COLO829 (cell line): Measurements from ENCODE around the gene OXSR1.
"Not testable (repeated sequence)": the region's sequence is repeated elsewhere in the genome, so short reads cannot be mapped to it uniquely, and the experiment has no call there.

Experiments used
- DNase-seq: peaks from one replicate; pipeline ENCODE4 v3.0.0; 2012; ENCODE audit warnings: low spot score

Gene OXSR1

DNA sequence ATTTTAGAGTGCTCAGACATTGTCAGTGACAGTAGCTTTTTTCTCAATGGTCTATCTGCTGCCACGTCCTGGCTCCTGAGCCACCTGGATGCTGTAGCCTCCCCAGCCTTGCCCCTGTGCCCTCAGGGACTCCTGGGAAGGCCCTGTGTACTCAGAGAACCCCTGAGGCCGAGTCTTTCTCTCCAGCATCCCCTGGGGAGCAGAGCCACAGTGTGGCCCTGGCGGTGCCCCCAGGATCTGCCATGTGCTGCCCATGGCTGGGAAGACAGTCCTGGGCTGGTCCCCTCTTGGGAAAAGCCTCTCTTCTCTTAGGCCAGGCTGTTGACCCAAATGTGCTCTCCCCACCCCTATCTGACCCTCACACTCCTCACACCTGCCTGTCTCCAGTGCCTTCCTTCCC, 21.8 kb upstream of the OXSR1 start:
- no peak for DNase-seq

DNA sequence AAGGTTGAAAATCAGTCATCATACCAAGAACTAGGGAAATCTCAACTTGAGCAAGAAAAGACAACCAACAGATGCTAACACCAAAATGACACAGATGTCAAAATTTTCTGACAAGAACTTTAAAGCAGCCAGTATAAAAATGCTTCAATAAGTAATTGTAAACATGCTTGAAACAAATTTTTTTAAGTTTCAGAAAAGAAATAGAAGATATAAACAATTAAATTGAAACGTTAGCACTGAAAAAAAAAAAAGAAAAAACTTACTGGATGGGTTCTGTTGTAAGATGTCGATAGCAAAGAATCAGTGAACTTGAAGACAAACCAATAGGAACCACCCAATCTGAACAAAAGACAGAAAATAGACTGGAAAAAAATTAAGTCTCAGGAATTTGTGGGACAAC, 18.8 kb upstream of the OXSR1 start:
- DNase-seq: no peak

DNA sequence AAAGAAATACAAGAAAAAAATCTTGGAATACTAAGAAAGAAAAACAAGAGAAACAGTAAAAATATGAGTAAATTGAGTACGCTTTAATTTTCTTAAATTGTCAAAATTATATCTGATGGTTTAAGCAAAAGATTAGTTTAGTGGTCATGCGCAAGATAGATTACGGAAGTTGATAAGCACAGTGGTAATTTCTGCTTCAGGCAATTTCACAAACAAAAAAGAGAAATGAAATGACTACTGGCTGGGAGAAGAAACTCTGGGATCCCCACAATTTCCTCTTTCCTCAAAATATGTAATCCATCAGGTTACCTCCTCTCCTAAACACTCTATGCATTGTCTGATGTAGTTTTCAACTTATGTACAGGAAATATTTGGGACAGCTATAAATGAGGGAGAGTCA, 17.9 kb upstream of the OXSR1 start:
- no peak for DNase-seq

DNA sequence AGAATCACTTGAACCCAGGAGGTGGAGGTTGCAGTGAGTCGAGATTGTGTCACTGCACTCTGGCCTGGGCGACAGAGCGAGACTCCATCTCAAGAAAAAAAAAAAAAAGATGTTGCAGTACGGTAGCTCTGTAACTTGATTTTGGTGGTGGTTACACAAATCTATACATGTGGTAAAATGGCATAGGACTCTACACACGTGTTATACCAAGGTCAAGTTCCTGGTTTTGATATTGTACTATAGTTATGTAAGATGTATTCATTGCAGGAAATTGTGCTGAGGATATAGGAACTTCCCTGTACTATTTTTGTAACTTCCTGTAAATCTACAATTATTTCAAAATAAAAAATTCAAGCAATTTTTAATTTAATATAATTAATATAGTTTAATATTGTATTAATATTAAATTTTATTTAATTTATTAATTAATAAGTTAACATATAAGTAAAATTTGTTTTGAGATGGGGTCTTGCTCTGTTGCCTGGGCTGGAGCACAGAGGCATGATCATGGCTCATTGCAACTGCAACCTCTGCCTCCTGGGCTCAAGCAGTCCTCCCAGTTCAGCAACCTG, 16.9 kb upstream of the OXSR1 start:
- no peak for DNase-seq

DNA sequence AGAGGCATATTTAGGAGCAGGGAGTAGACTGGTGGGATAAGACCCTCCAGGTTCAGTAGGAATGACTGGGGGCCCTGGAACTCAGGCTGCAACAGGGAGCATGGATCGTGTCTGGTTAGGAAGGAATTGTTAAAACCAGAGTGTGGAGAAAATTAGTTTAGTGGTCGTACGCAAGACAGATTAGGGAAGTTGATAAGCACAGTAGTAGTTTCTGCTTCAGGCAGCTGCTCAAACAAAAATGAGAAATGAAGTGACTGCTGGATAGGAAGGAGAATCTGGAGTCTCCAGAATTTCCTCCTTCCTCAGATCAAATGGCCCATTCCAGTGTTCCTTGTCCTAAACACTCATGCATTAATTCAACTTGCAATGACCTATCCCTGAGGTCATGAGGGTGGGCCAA, 15.6 kb upstream of the OXSR1 start:
- no peak for DNase-seq

DNA sequence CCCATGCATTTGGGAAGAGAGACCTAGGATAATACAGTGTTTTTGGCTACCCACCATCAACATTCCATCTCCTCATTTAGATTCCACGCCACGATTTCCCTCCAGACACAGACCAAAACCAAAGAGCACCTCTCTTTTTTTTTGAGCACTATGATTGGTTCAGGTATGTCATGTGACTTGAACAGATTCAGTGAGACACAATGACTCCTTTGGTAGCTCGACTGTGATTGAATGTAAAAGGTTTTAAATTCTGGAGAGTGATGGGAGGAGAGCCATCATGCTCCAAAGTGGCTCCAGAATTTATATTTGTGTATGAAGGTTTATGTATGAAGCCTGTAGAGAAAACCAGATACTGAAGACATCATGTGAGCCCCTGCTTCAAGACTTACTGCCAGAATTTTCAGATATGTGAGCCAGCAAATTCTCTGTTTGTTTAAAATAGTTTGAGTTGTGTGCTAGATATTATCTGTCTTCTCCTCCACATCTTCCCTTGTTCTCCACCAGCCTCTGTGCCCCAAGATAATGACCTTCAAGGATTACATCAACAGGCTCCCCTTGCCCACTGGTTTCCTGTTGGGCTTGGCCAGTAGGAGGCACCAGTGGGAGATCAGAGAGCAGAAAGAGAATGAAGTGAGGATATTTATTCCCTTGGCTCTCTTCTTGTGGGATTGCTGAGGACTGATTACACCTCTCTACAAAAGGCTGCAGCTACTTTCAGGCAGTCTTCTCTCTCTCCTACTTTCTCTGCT, 14.4 kb upstream of the OXSR1 start:
- no peak for DNase-seq

DNA sequence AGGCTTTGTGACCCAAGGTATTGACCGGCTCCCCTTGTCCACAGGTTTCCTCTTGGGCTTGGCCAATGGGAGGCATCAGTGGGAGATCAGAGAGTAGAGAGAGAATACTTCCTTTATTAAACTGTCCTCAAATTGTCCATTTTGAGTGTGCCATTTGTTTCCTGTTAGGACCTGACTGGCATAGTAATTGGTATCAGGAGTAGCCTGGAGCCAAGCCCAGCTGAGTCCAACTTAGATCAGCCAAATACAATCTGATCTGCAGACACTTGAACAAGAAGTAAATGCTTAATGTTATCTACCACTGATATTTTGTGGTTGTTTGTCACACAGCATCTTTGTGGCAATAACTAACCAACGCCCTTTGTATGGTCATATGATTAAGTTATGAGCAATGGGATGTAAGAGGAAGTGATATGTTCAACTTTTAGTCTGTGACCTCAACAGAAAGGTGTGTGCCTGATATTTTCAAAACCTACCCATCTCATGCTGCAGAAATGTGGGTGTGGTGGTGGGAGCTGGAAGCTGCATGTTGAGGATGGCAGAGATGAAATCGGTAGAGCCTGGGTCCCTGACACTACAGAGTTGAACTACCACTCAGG, 13.6 kb upstream of the OXSR1 start:
- no peak for DNase-seq

DNA sequence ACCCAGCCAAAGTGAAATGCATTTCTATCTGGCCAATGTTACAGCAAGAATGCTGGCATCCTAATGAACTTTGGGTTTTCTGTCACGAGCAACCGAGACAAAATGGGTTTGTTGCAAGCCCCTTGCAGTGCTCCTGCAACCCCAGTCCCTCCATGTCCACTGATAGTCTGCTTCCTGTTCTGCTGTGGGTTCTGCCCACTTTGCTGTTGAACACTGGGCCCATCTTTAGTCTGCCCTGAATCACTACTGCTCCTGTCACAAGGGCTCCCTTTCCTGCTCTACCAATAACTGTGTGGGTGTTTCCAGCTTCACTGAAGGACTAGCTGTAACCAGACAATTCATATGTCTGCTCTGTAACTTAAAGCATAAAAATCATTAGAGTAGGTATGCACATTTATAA, 12.7 kb upstream of the OXSR1 start:
- DNase-seq: no peak

DNA sequence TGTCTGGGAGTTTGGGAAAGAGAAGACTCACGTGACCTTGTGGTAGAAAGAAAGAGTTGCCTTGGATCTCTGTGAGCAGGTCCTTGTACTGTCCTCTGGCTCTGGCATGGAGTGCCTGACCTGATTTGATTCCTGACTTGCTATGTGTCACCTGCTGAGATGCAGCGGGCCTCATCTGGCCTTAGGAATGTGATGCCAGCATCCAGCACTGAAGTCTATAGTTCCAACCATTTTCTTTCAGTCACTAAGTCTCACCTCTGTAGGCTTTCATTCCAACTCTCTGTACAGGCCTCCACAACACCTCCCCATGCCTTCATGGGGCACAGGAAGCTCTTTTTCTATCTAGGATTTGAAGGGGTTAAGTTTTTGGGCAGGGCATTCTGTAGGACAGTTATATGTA, 12.1 kb upstream of the OXSR1 start:
- DNase-seq: no peak

DNA sequence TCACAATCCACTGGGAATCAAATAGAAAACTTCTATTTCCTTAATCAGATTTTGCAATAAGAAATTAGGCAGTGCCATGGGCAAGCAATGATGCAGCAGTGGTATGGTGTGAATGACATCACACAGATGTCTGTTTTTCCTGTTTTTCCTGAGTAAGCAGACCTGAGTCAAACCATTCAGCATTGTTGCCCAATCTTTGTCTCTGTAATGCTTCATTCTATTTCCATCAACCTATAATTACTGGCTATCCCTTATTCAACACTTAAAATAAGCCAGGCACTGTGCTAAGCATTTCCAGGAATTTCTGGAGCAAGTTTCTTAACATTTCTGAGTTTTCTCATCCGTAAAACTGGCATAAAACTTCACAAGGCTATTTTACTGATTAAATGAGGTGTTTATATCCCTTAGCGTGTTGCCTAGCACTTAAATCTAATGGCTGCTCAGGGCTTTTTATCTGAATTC, 11.3 kb upstream of the OXSR1 start:
- no peak for DNase-seq

DNA sequence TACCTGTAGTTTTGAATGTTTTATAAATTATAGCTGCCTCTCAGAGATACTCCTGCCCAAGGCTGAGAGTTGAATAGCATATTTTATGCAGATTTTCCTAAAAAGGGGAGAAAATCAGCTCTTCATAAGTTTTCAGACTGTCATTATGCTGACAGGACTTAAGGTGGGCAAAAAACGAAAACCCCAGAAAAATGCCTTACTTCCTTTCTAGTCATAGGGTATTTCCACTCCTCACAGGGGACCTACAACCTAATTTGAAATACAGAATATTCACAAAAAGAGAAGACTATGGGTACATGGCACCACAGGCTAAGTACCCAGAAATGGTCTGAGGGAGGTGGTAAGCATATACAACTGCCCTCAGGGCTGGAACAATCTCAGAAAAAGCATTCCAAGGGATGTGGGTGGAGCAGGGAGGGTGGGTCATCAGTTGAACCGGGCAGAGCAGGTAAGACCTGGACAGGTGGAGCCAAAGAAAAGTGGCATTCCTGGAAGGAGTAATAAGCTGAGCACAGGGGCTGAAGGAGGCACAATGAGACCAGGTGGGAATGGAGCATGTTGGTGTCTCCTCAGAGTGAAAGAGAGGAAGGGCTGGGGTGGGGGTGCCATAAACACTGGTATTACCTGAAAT, 10.6 kb upstream of the OXSR1 start:
- DNase-seq: no peak

DNA sequence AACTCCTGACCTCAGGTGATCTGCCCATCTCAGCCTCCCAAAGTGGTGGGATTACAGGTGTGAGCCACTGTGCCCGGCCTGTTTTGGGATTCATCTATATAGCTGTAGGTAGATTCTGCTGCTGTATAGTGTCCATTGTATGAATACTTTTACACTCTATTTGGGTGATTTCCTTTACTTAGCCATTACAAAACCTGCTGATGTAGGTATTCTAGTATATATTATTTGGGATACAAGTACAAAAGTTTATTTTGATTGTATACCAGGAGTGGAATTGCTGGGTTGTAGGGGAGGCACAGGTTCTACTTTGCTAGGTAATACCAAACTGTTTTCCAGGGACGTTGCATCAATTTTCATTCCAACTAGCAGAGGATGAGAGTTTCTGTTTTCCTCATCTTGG, 9.5 kb upstream of the OXSR1 start:
- DNase-seq: no peak

DNA sequence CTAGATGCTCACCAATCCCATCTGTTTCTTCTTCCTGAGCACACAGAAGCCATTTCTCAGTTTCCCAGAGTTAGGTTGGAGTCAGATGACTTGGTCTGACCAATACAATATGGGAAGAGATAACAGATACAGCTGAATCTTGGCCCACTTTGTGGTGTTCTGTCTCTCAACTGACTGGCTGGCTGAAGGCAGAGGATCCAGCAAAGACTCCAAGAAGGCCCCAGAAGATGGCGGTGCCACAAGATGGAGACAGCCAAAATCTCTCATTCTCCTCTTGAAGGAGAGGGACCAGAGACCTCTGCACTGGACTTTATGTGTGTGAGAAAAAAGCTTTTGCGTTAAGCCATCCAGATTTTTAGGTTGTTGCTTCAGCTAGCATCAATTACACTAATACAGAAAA, 8.2 kb upstream of the OXSR1 start:
- DNase-seq: no peak

DNA sequence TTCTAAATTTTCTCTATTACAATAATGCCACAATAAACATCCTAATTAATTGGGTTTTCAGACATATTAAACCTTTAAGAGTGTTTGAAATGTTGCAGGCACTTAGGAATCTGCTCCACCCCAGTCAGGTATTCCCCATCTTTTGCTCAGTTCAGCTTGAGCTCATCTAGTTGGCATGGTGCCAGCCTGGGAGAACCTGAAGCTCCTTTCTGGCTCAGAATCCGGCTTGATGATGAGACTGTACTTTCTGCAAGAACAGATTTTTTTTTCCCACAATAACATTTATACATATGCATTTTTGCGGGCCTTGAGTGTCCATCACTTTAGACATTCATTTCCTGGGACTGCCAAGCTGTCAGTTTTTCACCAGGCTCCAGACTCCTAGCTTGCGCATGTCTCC, 7.7 kb upstream of the OXSR1 start:
- no peak for DNase-seq

DNA sequence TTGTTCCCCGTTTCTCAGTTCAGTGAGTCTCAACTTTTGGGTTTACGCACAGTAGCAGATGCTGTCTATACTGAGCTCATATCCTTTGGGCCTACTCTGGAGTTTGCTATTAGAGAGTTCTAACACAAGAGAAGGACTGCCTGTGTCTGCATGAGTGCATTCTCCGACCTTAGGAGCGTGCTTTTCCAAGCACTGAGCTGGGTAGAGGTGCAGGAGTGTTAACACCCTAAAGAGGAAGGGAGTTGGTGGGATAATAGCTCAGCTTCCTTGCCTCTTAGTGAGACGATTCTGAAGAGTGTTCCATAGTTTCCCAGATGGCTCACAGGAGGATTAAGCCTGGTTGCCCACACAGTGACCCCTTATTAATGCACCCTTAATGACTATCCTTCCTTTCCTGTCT, 6.9 kb upstream of the OXSR1 start:
- DNase-seq: no peak

DNA sequence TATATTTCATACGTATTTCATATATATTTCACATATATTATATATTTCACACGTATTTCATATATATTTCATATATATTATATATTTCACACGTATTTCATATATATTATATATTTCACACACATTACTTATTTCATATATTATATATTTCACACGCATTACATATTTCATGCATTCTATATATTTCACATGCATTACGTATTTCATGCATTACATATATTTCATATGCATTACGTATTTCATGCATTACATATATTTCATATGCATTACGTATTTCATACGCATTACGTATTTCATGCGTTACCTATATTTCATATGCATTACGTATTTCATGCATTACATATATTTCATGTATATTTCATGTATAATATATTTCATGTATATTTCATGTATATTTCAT, 4.6 kb upstream of the OXSR1 start:
- DNase-seq: not testable (repeated sequence)

DNA sequence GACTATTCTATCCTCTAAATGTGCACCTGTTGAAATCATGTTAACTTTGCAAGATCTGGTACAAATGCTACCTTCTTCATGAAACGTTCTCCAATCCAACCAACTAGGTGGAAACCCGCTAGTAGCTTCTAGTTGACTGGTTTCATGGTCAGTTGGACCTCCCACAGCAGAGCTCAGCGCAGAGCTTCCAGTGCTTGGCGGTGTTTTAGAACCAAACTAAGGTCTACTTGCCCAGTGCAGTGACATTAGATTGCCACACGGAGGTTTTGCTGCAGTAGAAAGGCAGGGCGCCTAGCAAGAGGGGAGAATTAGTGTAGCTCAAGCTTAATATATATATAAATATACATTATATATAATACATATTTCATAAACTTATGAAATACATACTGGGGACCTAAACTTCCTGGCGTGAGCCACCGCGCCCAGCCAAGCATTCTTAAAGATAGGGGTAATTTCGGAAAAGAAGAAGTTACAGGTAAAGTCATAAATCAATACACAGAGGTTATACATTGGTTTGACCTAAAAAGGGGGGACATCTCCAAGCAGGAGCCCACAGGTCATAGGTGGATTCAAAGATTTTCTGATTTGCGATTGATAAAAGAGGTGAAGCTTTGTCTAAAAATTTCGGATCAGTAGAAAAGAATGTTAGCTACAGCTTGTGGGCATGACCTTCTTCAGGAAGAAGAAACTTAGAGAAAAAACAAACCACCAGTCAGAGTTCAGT, 2.1 kb upstream of the OXSR1 start:
- DNase-seq: no peak

DNA sequence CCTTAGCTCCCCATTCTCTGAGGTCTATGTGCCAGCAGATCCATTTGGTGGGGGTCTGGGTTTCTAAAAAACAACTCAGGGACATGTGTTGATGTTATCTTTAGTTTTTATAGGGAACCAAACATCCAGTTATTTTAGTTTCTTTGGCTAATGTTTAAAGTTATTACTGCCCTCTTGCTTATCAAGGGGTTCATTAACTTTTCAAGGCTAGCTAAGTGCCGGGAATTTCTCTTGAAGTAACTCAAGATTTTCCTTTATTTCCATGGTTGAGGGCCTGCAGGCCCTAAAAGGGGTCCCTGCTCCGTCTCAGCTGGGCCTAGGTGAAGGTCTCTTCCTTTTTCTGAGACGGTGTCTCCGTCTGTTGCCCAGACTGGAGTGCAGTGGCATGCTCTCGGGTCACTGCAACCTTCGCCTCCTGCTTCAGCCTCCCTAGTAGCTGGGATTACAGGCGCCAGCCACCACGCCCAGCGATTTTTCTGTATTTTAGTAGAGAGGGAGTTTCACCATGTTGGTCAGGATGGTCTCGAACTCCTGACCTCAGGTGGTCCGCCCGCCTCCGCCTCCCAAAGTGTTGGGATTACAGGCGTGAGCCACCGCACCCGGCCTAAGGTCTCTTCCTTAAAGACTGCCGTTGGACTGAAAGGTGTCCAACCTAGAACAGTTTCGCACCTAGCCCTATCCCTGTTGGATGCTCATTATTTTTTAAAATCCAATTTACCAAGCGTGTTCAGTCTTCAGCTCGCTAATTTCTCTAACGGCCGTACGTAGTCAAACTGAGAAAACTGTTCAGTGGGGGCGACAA, 1.3 kb upstream of the OXSR1 start:
- DNase-seq: no peak

DNA sequence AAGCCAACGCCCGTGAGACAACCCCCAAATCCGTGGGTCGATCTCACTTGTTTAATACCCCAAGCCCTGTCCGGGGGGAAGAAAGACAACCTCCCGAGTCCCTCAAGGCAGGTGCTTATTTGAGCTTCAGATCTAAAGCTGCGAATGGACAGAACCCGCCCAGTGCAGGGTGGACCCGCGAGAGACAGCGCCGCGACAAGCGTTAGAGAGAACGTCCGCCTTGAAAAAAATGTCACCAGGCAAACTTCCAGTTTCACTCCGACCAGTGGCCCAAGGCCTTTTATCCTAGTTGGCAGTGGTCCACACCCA, 740 bp upstream of the OXSR1 start:
- no peak for DNase-seq

DNA sequence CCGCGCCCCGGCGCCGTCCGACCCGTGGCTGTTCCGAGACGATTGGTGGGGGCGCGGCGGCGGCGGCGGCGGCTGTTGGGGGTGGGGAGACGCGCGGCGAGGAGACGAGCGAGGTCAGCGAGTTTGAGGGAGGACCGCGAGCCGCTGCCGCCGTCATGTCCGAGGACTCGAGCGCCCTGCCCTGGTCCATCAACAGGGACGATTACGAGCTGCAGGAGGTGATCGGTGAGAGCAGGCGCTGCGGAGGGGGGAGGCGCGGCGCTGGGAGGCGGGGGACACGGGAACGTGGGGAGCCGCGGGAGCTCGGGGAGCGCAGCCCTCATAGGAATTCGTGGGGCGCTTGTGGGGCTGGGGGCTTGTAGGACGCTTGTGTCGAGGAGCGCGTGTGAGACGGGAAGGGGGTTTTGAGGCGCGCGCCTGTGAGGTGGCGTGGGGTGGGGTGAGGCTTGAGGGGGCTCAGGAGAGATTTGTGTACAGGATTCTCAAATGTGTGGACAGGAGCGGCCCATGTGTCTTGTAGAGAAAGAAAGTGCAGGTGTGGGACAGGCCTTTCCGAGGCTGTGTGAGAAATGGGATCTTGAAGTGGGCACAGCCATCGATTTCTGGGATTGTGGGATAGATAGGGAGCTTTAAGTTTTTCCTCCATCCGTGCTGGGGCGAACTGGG, 518 bp downstream of the OXSR1 start:
- DNase-seq: peak; percentile 56

DNA sequence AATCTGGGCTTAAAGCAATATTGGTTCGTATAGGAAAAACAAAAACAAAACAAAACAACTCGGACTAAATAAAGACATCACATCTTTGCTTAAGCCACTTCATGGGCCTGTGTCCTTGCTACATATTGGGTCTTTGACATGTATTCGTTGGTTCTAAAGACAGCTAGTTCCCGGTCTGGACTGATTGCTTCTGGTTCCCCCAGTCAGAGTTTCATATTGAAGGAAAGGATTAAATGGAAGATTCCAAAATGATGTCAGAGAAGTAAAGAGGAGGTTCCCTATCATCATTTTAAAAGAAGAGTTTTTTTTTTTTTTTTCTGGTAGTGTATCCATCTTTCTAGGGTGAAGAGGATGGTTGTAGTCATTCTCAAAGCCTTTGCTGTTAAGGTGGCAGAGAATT, 2.3 kb downstream of the OXSR1 start:
- no peak for DNase-seq
